Activated CD8-positive, alpha-beta memory T cell treated with anti-CD3 and anti-CD28 coated beads, Interleukin-2, amount 10 ng/mL, durations not matched to agents 7 days and 5 days (primary cell): Measurements from ENCODE around the gene ADGRA3. TPM values are rescaled to one million over a fixed set of nuclear protein-coding genes. Genes with fewer than 3 reads are reported as not detected.

Experiments
- ATAC-seq: fragments of 150-1000 bp; cut with Tn5 transposase; one replicate; pipeline ENCODE4 v1.10.0; 2021; ENCODE audit warnings: moderate library complexity
- CTCF ChIA-PET: fragments of 350-600 bp; sonication (Branson Sonifier 250); formaldehyde crosslinking; loops from one replicate; lab custom pipeline; 2021; ENCODE audit warnings: antibody characterized with exemption; lab: Charles Lee
- DNase-seq: peaks from one replicate; pipeline ENCODE4 v3.0.0-alpha.2; 2020
- H3K27ac Mint-ChIP-seq: one replicate; pipeline ENCODE4 v1.8.0; 2021; ENCODE audit warnings: mild to moderate bottlenecking, mixed read lengths
- H3K27me3 Mint-ChIP-seq: one replicate; pipeline ENCODE4 v1.8.0; 2021; ENCODE audit warnings: mixed read lengths
- H3K36me3 Mint-ChIP-seq: one replicate; pipeline ENCODE4 v1.8.0; 2021; ENCODE audit warnings: mild to moderate bottlenecking, mixed read lengths
- H3K4me1 Mint-ChIP-seq: one replicate; pipeline ENCODE4 v1.8.0; 2021; ENCODE audit warnings: mixed read lengths
- H3K4me3 Mint-ChIP-seq: one replicate; pipeline ENCODE4 v1.8.0; 2021; ENCODE audit warnings: mild to moderate bottlenecking, moderate library complexity, mixed read lengths
- H3K9me3 Mint-ChIP-seq: one replicate; pipeline ENCODE4 v1.8.0; 2022; ENCODE audit warnings: low read depth, mixed read lengths
- total RNA-seq, 2 experiments: library from RNA; stranded (reverse); gene quantifications; one replicate each; pipeline ENCODE4 v1.2.3, GENCODE V29; 2021

ADGRA3 gene
- total RNA-seq, 2 experiments from 2014 or later = 0.53 to 1.3 TPM

- no peak overlapping the region for H3K27ac Mint-ChIP-seq
- no peak for ATAC-seq
- CTCF ChIA-PET = no interaction called here
Observed at GRCh38 chr4:22502895-22503814, 12.7 kb downstream of the ADGRA3 start.

DNA sequence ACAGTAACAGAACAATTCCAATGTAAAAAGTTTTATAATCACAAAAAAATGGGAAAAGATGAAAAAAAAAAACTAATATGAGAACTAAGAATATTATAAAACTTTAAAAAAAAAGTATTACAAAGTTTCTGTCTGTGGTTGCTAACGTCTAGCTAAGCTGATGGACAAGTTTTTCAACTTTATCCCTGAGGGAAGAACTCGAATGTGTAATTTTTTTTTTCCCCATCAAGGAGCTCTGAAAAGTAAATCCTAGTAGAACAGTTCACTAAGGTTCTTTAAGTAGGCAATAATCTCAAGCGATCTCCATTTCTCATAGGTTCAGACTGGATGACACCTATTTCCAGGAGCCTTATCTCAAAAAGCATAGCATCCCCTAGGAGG is 14.2 kb downstream of the ADGRA3 start:
- DNase-seq (no peak), ATAC-seq (no peak)
- Mint-ChIP-seq H3K4me1 (no peaks in the 10 kb centered on the region), H3K27ac (no peak overlapping the region), H3K4me3 (no peak overlapping the region), H3K36me3 (no peaks in the 10 kb centered on the region), H3K9me3 (peaks cover 2% of the 10 kb centered on the region), H3K27me3 (no peaks in the 10 kb centered on the region)
- CTCF ChIA-PET = no interaction called here

More at GRCh38 chr4:22502895-22503814, 12.7 kb downstream of the ADGRA3 start:
- Mint-ChIP-seq H3K4me3 (no peak overlapping the region), H3K36me3 (no peaks in the 10 kb centered on the region), H3K9me3 (peaks cover 2% of the 10 kb centered on the region), H3K4me1 (no peaks in the 10 kb centered on the region), H3K27me3 (no peaks in the 10 kb centered on the region)
- DNase-seq = no peak

DNA sequence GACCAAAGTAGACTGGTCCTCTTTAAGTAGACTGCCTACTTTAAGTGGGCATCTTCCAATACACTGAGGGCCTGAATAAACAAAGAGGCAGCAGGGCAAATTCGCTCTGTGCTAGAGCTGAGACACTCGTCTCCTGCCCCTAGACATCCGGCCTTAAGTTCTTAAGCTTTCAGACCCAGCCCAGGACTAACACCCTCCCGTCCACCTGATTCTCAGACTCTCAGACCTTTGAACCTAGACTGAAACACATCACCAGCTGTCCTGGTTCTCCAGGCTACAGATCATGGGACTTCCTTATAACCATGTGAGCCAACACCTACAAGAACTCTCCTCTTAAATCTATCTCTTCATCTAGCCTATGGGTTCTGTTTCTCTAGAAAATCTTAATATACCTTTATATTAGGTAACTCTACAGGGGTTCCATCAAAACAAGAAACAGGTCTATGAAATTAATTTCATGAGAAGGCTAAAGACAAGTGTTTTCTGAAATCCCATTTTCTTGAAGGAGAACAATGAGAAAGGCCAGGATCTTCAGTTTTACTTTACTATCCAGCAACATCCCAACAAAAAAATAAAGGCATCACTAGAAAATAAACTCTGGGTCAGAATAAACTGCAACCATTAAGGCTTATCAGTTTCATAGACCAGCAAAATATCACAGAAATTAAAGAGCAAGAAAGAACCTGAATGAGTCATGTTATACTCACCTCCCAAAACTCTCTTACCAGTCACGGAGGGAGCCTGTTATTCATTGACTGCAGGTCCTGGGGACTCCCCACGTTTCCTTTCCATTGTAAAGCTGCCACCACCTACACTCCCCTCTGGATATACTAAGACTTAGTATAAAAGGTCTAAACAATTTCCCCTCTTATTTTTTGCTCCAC is 14.8 kb downstream of the ADGRA3 start:
- DNase-seq = no peak
- Mint-ChIP-seq H3K4me1 (no peaks in the 10 kb centered on the region), H3K36me3 (no peaks in the 10 kb centered on the region), H3K9me3 (no peaks in the 10 kb centered on the region), H3K27ac (no peak overlapping the region), H3K4me3 (no peak overlapping the region), H3K27me3 (no peaks in the 10 kb centered on the region)
- ATAC-seq = no peak
- CTCF ChIA-PET = no interaction called here

GRCh38 chr4:22500128-22500611 is 15.7 kb downstream of the ADGRA3 start:
- no peak for ATAC-seq
- DNase-seq = no peak
- H3K27me3 Mint-ChIP-seq = no peaks in the 10 kb centered on the region
- CTCF ChIA-PET = no interaction called here
- H3K4me3 Mint-ChIP-seq = no peak overlapping the region
- H3K27ac Mint-ChIP-seq = no peak overlapping the region
- H3K9me3 Mint-ChIP-seq = no peaks in the 10 kb centered on the region
- H3K36me3 Mint-ChIP-seq = no peaks in the 10 kb centered on the region
- no peaks in the 10 kb centered on the region for H3K4me1 Mint-ChIP-seq

- Mint-ChIP-seq H3K4me3 (no peak overlapping the region), H3K9me3 (no peaks in the 10 kb centered on the region), H3K27me3 (no peaks in the 10 kb centered on the region), H3K36me3 (no peaks in the 10 kb centered on the region), H3K27ac (no peak overlapping the region), H3K4me1 (no peaks in the 10 kb centered on the region)
- ATAC-seq (no peak), DNase-seq (no peak)
- CTCF ChIA-PET = no interaction called here
Observed at GRCh38 chr4:22498866-22499265, 17.0 kb downstream of the ADGRA3 start.

DNA sequence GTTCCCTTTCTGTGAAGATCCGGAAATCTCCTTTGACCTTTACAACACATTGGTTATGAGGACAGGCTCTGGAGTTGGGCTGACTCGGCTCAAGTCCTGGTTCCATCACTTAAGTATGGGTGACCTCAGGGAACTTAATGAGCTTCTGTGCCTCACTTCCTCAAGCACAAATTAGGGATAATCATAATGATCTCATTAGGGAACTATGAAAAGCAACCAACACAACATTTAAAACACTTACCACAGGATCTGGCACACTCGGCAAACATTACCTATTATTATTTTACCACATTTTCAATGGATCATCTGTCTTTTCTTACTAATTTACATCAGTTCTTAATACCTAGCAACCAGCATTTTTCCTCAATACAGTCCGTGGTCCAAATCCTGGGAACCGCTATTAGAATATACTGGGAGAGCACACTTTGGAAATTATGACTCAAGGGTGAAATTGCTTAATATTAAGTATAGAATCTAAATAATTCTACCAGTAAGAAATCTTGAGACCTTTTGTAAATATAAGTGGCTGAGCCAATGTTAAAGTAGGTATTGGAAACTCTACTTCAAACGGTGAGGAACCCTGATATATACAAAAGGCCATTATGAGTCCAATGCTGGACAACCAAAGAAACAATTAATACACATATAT is 19.6 kb downstream of the ADGRA3 start:
- Mint-ChIP-seq H3K4me3 (no peak overlapping the region), H3K4me1 (no peaks in the 10 kb centered on the region), H3K27ac (no peak overlapping the region), H3K27me3 (no peaks in the 10 kb centered on the region), H3K9me3 (no peaks in the 10 kb centered on the region), H3K36me3 (no peaks in the 10 kb centered on the region)
- CTCF ChIA-PET = no interaction called here
- ATAC-seq (no peak), DNase-seq (no peak)

DNA sequence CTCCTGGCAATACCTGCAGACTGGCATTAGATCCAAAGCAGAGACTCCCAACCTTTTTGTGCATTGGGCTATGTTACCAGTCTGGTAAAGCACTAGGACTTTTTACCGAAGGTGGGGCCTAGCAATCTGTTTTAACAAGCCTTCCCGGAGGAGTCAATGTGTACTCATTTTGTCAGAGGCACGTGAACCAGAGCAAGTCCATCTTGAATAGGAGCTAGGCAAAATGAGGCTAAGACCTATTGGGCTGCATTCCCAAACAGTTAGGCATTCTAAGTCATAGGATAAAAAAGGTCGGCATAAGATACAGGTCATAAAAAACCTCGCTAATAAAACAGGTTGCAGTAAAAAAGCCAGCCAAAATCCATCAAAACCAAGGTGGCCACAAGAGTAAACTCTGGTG is 22.3 kb downstream of the ADGRA3 start:
- ATAC-seq = no peak
- Mint-ChIP-seq H3K9me3 (no peaks in the 10 kb centered on the region), H3K27ac (no peak overlapping the region), H3K27me3 (no peaks in the 10 kb centered on the region), H3K4me1 (no peaks in the 10 kb centered on the region), H3K4me3 (no peak overlapping the region), H3K36me3 (no peaks in the 10 kb centered on the region)
- CTCF ChIA-PET = no interaction called here
- DNase-seq = no peak

DNA sequence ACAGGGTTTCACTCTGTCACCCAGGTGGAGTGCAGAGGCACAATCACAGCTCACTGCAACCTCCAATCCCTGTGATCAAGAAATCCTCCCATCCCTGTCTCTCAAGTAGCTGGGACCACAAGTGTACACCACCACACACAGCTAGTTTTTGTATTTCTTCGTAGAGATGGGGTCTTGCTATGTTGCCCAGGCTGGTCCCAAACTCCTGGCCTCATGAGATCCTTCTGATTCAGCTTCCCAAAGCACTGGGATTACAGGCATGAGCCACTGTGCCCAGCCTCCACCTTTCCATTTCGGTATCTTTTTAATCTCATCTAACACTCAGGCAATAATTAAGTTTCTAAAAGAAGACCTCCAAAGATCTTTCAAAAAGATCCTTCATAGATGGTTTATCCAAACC is 22.9 kb downstream of the ADGRA3 start:
- no peaks in the 10 kb centered on the region for H3K36me3 Mint-ChIP-seq
- H3K4me3 Mint-ChIP-seq = no peak overlapping the region
- H3K27me3 Mint-ChIP-seq = no peaks in the 10 kb centered on the region
- no peak overlapping the region for H3K27ac Mint-ChIP-seq
- ATAC-seq (no peak), DNase-seq (no peak)
- no peaks in the 10 kb centered on the region for H3K9me3 Mint-ChIP-seq
- CTCF ChIA-PET = no interaction called here
- no peaks in the 10 kb centered on the region for H3K4me1 Mint-ChIP-seq

GRCh38 chr4:22491939-22492338 is 23.9 kb downstream of the ADGRA3 start:
- Mint-ChIP-seq H3K4me3 (no peak overlapping the region), H3K9me3 (no peaks in the 10 kb centered on the region), H3K36me3 (no peaks in the 10 kb centered on the region), H3K27ac (no peak overlapping the region), H3K27me3 (no peaks in the 10 kb centered on the region), H3K4me1 (no peaks in the 10 kb centered on the region)
- ATAC-seq (no peak), DNase-seq (no peak)
- CTCF ChIA-PET = no interaction called here

- DNase-seq (no peak), ATAC-seq (no peak)
- no peak overlapping the region for H3K27ac Mint-ChIP-seq
- no peaks in the 10 kb centered on the region for H3K27me3 Mint-ChIP-seq
- H3K36me3 Mint-ChIP-seq = no peaks in the 10 kb centered on the region
- no peak overlapping the region for H3K4me3 Mint-ChIP-seq
- no peaks in the 10 kb centered on the region for H3K4me1 Mint-ChIP-seq
- CTCF ChIA-PET = no interaction called here
- H3K9me3 Mint-ChIP-seq = no peaks in the 10 kb centered on the region
Observed at GRCh38 chr4:22490718-22491315, 25.0 kb downstream of the ADGRA3 start.

GRCh38 chr4:22488106-22488505 is 27.8 kb downstream of the ADGRA3 start:
- CTCF ChIA-PET = no interaction called here
- H3K4me1 Mint-ChIP-seq = no peaks in the 10 kb centered on the region
- H3K36me3 Mint-ChIP-seq = no peaks in the 10 kb centered on the region
- H3K9me3 Mint-ChIP-seq = peaks cover 3% of the 10 kb centered on the region
- no peak overlapping the region for H3K4me3 Mint-ChIP-seq
- DNase-seq = no peak
- no peak for ATAC-seq
- H3K27me3 Mint-ChIP-seq = no peaks in the 10 kb centered on the region
- H3K27ac Mint-ChIP-seq = no peak overlapping the region

GRCh38 chr4:22487328-22487727 is 28.5 kb downstream of the ADGRA3 start:
- no peaks in the 10 kb centered on the region for H3K36me3 Mint-ChIP-seq
- DNase-seq (no peak), ATAC-seq (no peak)
- no peaks in the 10 kb centered on the region for H3K27me3 Mint-ChIP-seq
- CTCF ChIA-PET = no interaction called here
- H3K4me1 Mint-ChIP-seq = no peaks in the 10 kb centered on the region
- peaks cover 3% of the 10 kb centered on the region for H3K9me3 Mint-ChIP-seq
- H3K27ac Mint-ChIP-seq = no peak overlapping the region
- no peak overlapping the region for H3K4me3 Mint-ChIP-seq

- H3K4me3 Mint-ChIP-seq = no peak overlapping the region
- peaks cover 3% of the 10 kb centered on the region for H3K9me3 Mint-ChIP-seq
- no peaks in the 10 kb centered on the region for H3K4me1 Mint-ChIP-seq
- H3K27me3 Mint-ChIP-seq = no peaks in the 10 kb centered on the region
- no peak for DNase-seq
- ATAC-seq = no peak
- no peak overlapping the region for H3K27ac Mint-ChIP-seq
- H3K36me3 Mint-ChIP-seq = no peaks in the 10 kb centered on the region
- CTCF ChIA-PET = no interaction called here
Observed at GRCh38 chr4:22486276-22486675, 29.6 kb downstream of the ADGRA3 start.
